Astrocyte (in vitro differentiated cells and primary cell): ENCODE measurements around the gene RASSF5. TPM values are rescaled to one million over a fixed set of nuclear protein-coding genes. Genes with fewer than 3 reads are reported as not detected.

Experiments
- DNase-seq: peaks from one replicate; pipeline ENCODE4 v3.0.0-alpha.2; 2010; ENCODE audit warnings: low read depth
- FAIRE-seq: peaks from 2 replicates; lab custom pipeline; 2011; peaks lifted over from hg19 to GRCh38; lab: Jason Lieb, UNC
- H2AFZ ChIP-seq: 2 replicates; pipeline ENCODE4 v1.6.0; 2012; ENCODE audit warnings: low read depth, low read length, inconsistent platforms
- H3K27ac ChIP-seq: 2 replicates; pipeline ENCODE4 v1.5.1; 2011; ENCODE audit warnings: low read depth, low read length, inconsistent platforms
- H3K27me3 ChIP-seq: 2 replicates; pipeline ENCODE4 v1.6.0; 2011; ENCODE audit warnings: low read length, inconsistent platforms; ENCODE audit not compliant: insufficient read depth
- H3K36me3 ChIP-seq: 2 replicates; pipeline ENCODE4 v1.5.1; 2011; ENCODE audit warnings: low read length, inconsistent platforms; ENCODE audit not compliant: insufficient read depth
- H3K4me1 ChIP-seq: 2 replicates; pipeline ENCODE4 v1.5.1; 2011; ENCODE audit warnings: low read length, inconsistent platforms; ENCODE audit not compliant: insufficient read depth
- H3K4me2 ChIP-seq: 2 replicates; pipeline ENCODE4 v1.6.0; 2012; ENCODE audit warnings: low read length, inconsistent platforms
- H3K4me3 ChIP-seq: 2 replicates; pipeline ENCODE4 v1.5.1; 2011; ENCODE audit warnings: low read depth, mild to moderate bottlenecking, low read length, inconsistent platforms; ENCODE audit not compliant: insufficient read depth
- H3K79me2 ChIP-seq: 2 replicates; pipeline ENCODE4 v1.6.0; 2012; ENCODE audit warnings: mild to moderate bottlenecking, low read length, inconsistent platforms; ENCODE audit not compliant: insufficient read depth
- H3K9ac ChIP-seq: 2 replicates; pipeline ENCODE4 v1.6.0; 2012; ENCODE audit warnings: mild to moderate bottlenecking, low read length, inconsistent platforms
- H3K9me3 ChIP-seq: 2 replicates; pipeline ENCODE4 v1.5.1; 2012; ENCODE audit warnings: low read depth, mild to moderate bottlenecking, low read length, inconsistent platforms; ENCODE audit not compliant: insufficient read depth
- H4K20me1 ChIP-seq: 2 replicates; pipeline ENCODE4 v1.6.0; 2012; ENCODE audit warnings: low read length, inconsistent platforms; ENCODE audit not compliant: insufficient read depth
- H3K27ac Mint-ChIP-seq: one replicate; pipeline ENCODE4 v1.8.0; 2021; ENCODE audit warnings: mild to moderate bottlenecking, mixed read lengths; ENCODE audit not compliant: unreplicated experiment
- H3K27me3 Mint-ChIP-seq: one replicate; pipeline ENCODE4 v1.8.0; 2021; ENCODE audit warnings: low read depth, mixed read lengths; ENCODE audit not compliant: unreplicated experiment
- H3K36me3 Mint-ChIP-seq: one replicate; pipeline ENCODE4 v1.8.0; 2021; ENCODE audit warnings: low read depth, mixed read lengths; ENCODE audit not compliant: unreplicated experiment
- H3K4me1 Mint-ChIP-seq: one replicate; pipeline ENCODE4 v1.8.0; 2021; ENCODE audit warnings: low read depth, mixed read lengths; ENCODE audit not compliant: unreplicated experiment
- H3K4me3 Mint-ChIP-seq: one replicate; pipeline ENCODE4 v1.8.0; 2021; ENCODE audit warnings: mild to moderate bottlenecking, moderate library complexity, mixed read lengths; ENCODE audit not compliant: unreplicated experiment
- H3K9me3 Mint-ChIP-seq: one replicate; pipeline ENCODE4 v1.8.0; 2021; ENCODE audit warnings: mild to moderate bottlenecking, mixed read lengths; ENCODE audit not compliant: unreplicated experiment
- EZH2 ChIP-seq: IDR thresholded peaks from 2 replicates; pipeline ENCODE4 v1.6.1; 2012; ENCODE audit warnings: mild to moderate bottlenecking, low read length, inconsistent platforms; ENCODE audit not compliant: insufficient read depth
- total RNA-seq: library from RNA; stranded (reverse); gene quantifications from 2 replicates; pipeline ENCODE4 v1.2.1, GENCODE V29; 2021
- TF ChIP-seq, protein P1 (sequence below): IDR thresholded peaks from 2 replicates; pipeline ENCODE4 v1.5.1; 2011; ENCODE audit warnings: low read depth, mild to moderate bottlenecking, inconsistent platforms, low read length, moderate library complexity; ENCODE audit not compliant: insufficient read depth

Gene RASSF5
- total RNA-seq, 1 donor from 2014 or later: 0.43 TPM

GRCh38 chr1:206493279-206493678 lies 14.1 kb upstream of the RASSF5 start:
- Histone ChIP-seq H3K9me3 (no peaks in the 10 kb centered on the region), H3K27ac (no peak overlapping the region), H2AFZ (no peak overlapping the region), H3K36me3 (peaks cover 13% of the 10 kb centered on the region), H4K20me1 (no peaks in the 10 kb centered on the region), H3K27me3 (no peaks in the 10 kb centered on the region), H3K79me2 (no peaks in the 10 kb centered on the region), H3K9ac (no peak overlapping the region), H3K4me3 (no peak overlapping the region), H3K4me1 (peaks cover 27% of the 10 kb centered on the region), H3K4me2 (no peak overlapping the region)
- no peak for TF ChIP-seq EZH2
- Mint-ChIP-seq H3K4me3 (no peak overlapping the region), H3K27me3 (peaks cover 5% of the 10 kb centered on the region), H3K27ac (no peak overlapping the region), H3K4me1 (peaks cover 22% of the 10 kb centered on the region), H3K9me3 (no peaks in the 10 kb centered on the region), H3K36me3 (peaks cover 29% of the 10 kb centered on the region)
- no peak for DNase-seq
- no peak for FAIRE-seq

- peaks cover 29% of the 10 kb centered on the region for H3K4me1 Mint-ChIP-seq
- H3K27ac Mint-ChIP-seq: no peak overlapping the region
- no peak overlapping the region for H2AFZ ChIP-seq
- H3K4me2 ChIP-seq: no peak overlapping the region
- H3K4me3 ChIP-seq: no peak overlapping the region
- no peaks in the 10 kb centered on the region for H4K20me1 ChIP-seq
- H3K27me3 Mint-ChIP-seq: peaks cover 5% of the 10 kb centered on the region
- no peaks in the 10 kb centered on the region for H3K9me3 Mint-ChIP-seq
- peaks cover 27% of the 10 kb centered on the region for H3K4me1 ChIP-seq
- no peak overlapping the region for H3K27ac ChIP-seq
- H3K27me3 ChIP-seq: no peaks in the 10 kb centered on the region
- no peaks in the 10 kb centered on the region for H3K9me3 ChIP-seq
- no peak for TF ChIP-seq EZH2
- TF ChIP-seq, protein P1, sequence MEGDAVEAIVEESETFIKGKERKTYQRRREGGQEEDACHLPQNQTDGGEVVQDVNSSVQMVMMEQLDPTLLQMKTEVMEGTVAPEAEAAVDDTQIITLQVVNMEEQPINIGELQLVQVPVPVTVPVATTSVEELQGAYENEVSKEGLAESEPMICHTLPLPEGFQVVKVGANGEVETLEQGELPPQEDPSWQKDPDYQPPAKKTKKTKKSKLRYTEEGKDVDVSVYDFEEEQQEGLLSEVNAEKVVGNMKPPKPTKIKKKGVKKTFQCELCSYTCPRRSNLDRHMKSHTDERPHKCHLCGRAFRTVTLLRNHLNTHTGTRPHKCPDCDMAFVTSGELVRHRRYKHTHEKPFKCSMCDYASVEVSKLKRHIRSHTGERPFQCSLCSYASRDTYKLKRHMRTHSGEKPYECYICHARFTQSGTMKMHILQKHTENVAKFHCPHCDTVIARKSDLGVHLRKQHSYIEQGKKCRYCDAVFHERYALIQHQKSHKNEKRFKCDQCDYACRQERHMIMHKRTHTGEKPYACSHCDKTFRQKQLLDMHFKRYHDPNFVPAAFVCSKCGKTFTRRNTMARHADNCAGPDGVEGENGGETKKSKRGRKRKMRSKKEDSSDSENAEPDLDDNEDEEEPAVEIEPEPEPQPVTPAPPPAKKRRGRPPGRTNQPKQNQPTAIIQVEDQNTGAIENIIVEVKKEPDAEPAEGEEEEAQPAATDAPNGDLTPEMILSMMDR: no peak
- H3K79me2 ChIP-seq: no peaks in the 10 kb centered on the region
- DNase-seq (no peak), FAIRE-seq (no peak)
- H3K36me3 Mint-ChIP-seq: peaks cover 29% of the 10 kb centered on the region
- H3K4me3 Mint-ChIP-seq: no peak overlapping the region
- peaks cover 13% of the 10 kb centered on the region for H3K36me3 ChIP-seq
- no peak overlapping the region for H3K9ac ChIP-seq
Observed at GRCh38 chr1:206495011-206495461, 12.3 kb upstream of the RASSF5 start.

GRCh38 chr1:206495493-206496046 lies 11.8 kb upstream of the RASSF5 start:
- H3K9ac ChIP-seq: no peak overlapping the region
- no peaks in the 10 kb centered on the region for H3K9me3 ChIP-seq
- H3K27ac ChIP-seq: no peak overlapping the region
- Mint-ChIP-seq H3K9me3 (no peaks in the 10 kb centered on the region), H3K4me1 (peaks cover 27% of the 10 kb centered on the region), H3K4me3 (no peak overlapping the region), H3K27me3 (peaks cover 5% of the 10 kb centered on the region), H3K36me3 (peaks cover 29% of the 10 kb centered on the region), H3K27ac (no peak overlapping the region)
- H3K4me3 ChIP-seq: no peak overlapping the region
- H4K20me1 ChIP-seq: no peaks in the 10 kb centered on the region
- TF ChIP-seq, protein P1: no peak
- TF ChIP-seq EZH2: no peak
- H3K4me1 ChIP-seq: peaks cover 23% of the 10 kb centered on the region
- H2AFZ ChIP-seq: no peak overlapping the region
- H3K79me2 ChIP-seq: no peaks in the 10 kb centered on the region
- peaks cover 13% of the 10 kb centered on the region for H3K36me3 ChIP-seq
- H3K27me3 ChIP-seq: no peaks in the 10 kb centered on the region
- FAIRE-seq (no peak), DNase-seq (peak; percentile 26)
- no peak overlapping the region for H3K4me2 ChIP-seq
